ENCODE measurements around the gene CLCN1. TPM values are rescaled to one million over a fixed set of nuclear protein-coding genes. Genes with fewer than 3 reads are reported as not detected.

CLCN1 gene
- total and polyA plus RNA-seq, 2 donors (not counting 1 experiment from before 2014, with no cell fraction given) = under 0.01 TPM; not detected in 1

DNA sequence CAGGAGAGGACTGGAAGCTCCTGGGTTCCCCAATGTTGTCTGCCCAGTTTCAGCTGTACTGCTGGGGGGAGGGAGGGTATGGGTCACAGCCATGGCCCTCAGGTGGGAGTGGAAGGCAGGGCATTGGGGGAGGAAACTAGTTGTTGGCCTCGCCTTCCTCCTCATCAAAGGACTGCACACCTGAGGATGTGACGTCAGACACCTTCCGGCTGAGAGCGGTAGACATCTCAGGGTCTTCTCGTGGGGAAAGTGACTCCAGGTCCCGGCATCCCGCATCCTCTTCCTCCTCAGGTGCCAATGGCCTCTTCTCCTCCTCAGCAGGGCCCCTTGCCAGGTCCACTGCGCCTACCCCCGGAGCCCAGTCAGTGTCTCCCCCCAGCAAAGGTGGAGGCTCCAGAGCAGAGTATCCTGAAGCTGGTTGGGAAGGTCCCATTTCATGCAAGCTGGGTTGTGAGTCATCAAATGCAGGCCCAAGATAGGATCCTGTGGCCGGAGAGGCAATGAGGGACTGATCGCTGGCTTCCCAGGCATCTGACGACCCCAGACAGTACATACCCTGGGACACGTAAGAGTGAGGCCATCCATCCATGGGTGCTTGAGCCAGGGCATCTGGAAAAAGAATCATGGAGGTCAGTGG lies 40.6 kb downstream of the CLCN1 start:
- no peak for DNase-seq (ENCODE audit: low read depth in 2 of 2)

GRCh38 chr7:143358626-143359025 lies 42.7 kb downstream of the CLCN1 start:
- no peaks in the 10 kb centered on the region for H4K20me1 ChIP-seq (ENCODE audit: control insufficient read depth, extremely low read depth, insufficient read depth, low read length)
- TF ChIP-seq EZH2 (IDR thresholded peaks at IDR 0.05; ENCODE audit: low read length, missing control alignments) (no peak), CTCF (conservative IDR thresholded peaks at IDR 0.05 in 1 of 2, IDR thresholded peaks at IDR 0.05 in 1 of 2; ENCODE audit: low read depth in 1 of 2, low read length in 2 of 2) (no peak)
- peaks cover 20% of the 10 kb centered on the region for H3K27me3 ChIP-seq (ENCODE audit: control insufficient read depth, insufficient read depth, low read length)
- no peak overlapping the region for H2AFZ ChIP-seq (ENCODE audit: low read length)
- H3K4me3 ChIP-seq (replicated peaks in 1 of 4; ENCODE audit: control extremely low read depth in 1 of 4, insufficient read depth in 1 of 4, low read depth in 3 of 4, low read length in 4 of 4) = no peak overlapping the region
- no peaks in the 10 kb centered on the region for H3K4me1 ChIP-seq (ENCODE audit: control insufficient read depth, extremely low read depth, insufficient read depth, low read length)
- no peak overlapping the region for H3K4me2 ChIP-seq (ENCODE audit: extremely low read depth, insufficient read depth, low read length)
- no peak overlapping the region for H3K9ac ChIP-seq (ENCODE audit: insufficient read depth, low read length)
- H3K36me3 ChIP-seq (ENCODE audit: control insufficient read depth, insufficient read depth, low read length) = no peaks in the 10 kb centered on the region
- no peak overlapping the region for H3K27ac ChIP-seq (ENCODE audit: insufficient read depth, low read length)
- no peaks in the 10 kb centered on the region for H3K79me2 ChIP-seq (ENCODE audit: control insufficient read depth, insufficient read depth, low read length)
- no peak for DNase-seq (ENCODE audit: low read depth in 2 of 2)
- H3K9me3 ChIP-seq (ENCODE audit: control insufficient read depth, insufficient read depth, low read depth, low read length) = no peaks in the 10 kb centered on the region

More for the DNA sequence above, 40.6 kb downstream of the CLCN1 start:
- Histone ChIP-seq H3K9ac (ENCODE audit: insufficient read depth, low read length) (no peak overlapping the region), H3K79me2 (ENCODE audit: control insufficient read depth, insufficient read depth, low read length) (no peaks in the 10 kb centered on the region), H4K20me1 (ENCODE audit: control insufficient read depth, extremely low read depth, insufficient read depth, low read length) (no peaks in the 10 kb centered on the region), H3K4me3 (replicated peaks in 1 of 4; ENCODE audit: control extremely low read depth in 1 of 4, insufficient read depth in 1 of 4, low read depth in 3 of 4, low read length in 4 of 4) (no peak overlapping the region), H2AFZ (ENCODE audit: low read length) (no peak overlapping the region), H3K4me1 (ENCODE audit: control insufficient read depth, extremely low read depth, insufficient read depth, low read length) (no peaks in the 10 kb centered on the region), H3K9me3 (ENCODE audit: control insufficient read depth, insufficient read depth, low read depth, low read length) (no peaks in the 10 kb centered on the region), H3K27me3 (ENCODE audit: control insufficient read depth, insufficient read depth, low read length) (peaks cover 16% of the 10 kb centered on the region), H3K4me2 (ENCODE audit: extremely low read depth, insufficient read depth, low read length) (no peak overlapping the region), H3K36me3 (ENCODE audit: control insufficient read depth, insufficient read depth, low read length) (no peaks in the 10 kb centered on the region), H3K27ac (ENCODE audit: insufficient read depth, low read length) (no peak overlapping the region)
- TF ChIP-seq CTCF (conservative IDR thresholded peaks at IDR 0.05 in 1 of 2, IDR thresholded peaks at IDR 0.05 in 1 of 2; ENCODE audit: low read depth in 1 of 2, low read length in 2 of 2) (no peak), EZH2 (IDR thresholded peaks at IDR 0.05; ENCODE audit: low read length, missing control alignments) (no peak)

- no peaks in the 10 kb centered on the region for H4K20me1 ChIP-seq (ENCODE audit: control insufficient read depth, extremely low read depth, insufficient read depth, low read length)
- peaks cover 26% of the 10 kb centered on the region for H3K27me3 ChIP-seq (ENCODE audit: control insufficient read depth, insufficient read depth, low read length)
- no peak for DNase-seq (ENCODE audit: low read depth in 2 of 2)
- H3K27ac ChIP-seq (ENCODE audit: insufficient read depth, low read length) = no peak overlapping the region
- H3K4me2 ChIP-seq (ENCODE audit: extremely low read depth, insufficient read depth, low read length) = no peak overlapping the region
- no peaks in the 10 kb centered on the region for H3K79me2 ChIP-seq (ENCODE audit: control insufficient read depth, insufficient read depth, low read length)
- TF ChIP-seq CTCF (conservative IDR thresholded peaks at IDR 0.05 in 1 of 2, IDR thresholded peaks at IDR 0.05 in 1 of 2; ENCODE audit: low read depth in 1 of 2, low read length in 2 of 2) (no peak), EZH2 (IDR thresholded peaks at IDR 0.05; ENCODE audit: low read length, missing control alignments) (no peak)
- no peak overlapping the region for H3K9ac ChIP-seq (ENCODE audit: insufficient read depth, low read length)
- H3K4me3 ChIP-seq (replicated peaks in 1 of 4; ENCODE audit: control extremely low read depth in 1 of 4, insufficient read depth in 1 of 4, low read depth in 3 of 4, low read length in 4 of 4) = no peak overlapping the region
- H3K4me1 ChIP-seq (ENCODE audit: control insufficient read depth, extremely low read depth, insufficient read depth, low read length) = no peaks in the 10 kb centered on the region
- no peaks in the 10 kb centered on the region for H3K36me3 ChIP-seq (ENCODE audit: control insufficient read depth, insufficient read depth, low read length)
- H2AFZ ChIP-seq (ENCODE audit: low read length) = no peak overlapping the region
- H3K9me3 ChIP-seq (ENCODE audit: control insufficient read depth, insufficient read depth, low read depth, low read length) = no peaks in the 10 kb centered on the region
These were observed 44.0 kb downstream of the CLCN1 start for GRCh38 chr7:143359771-143360353.

All from fibroblast of lung (primary cell).